Neutrophil (primary cell): ENCODE measurements around the gene SLAMF8.

Experiments
- H3K27ac ChIP-seq: fragments of 200-600 bp; sonication (generic); 2 replicates; pipeline ENCODE4 v1.5.1; 2016; ENCODE audit warnings: mild to moderate bottlenecking, moderate library complexity
- H3K27me3 ChIP-seq: fragments of 200-600 bp; sonication (generic); 2 replicates; pipeline ENCODE4 v1.6.0; 2016; ENCODE audit warnings: mild to moderate bottlenecking
- H3K36me3 ChIP-seq: fragments of 200-600 bp; sonication (generic); 2 replicates; pipeline ENCODE4 v1.5.1; 2017
- H3K4me1 ChIP-seq, 2 experiments: fragments of 200-600 bp in 1 of 2; sonication (generic) in 1 of 2; 1 replicate in 1 of 2; 2 replicates in 1 of 2; pipeline versions ENCODE4 v1.5.1 to v1.6.1; 2013 to 2016; ENCODE audit warnings: low read depth in 1 of 2, low read length in 1 of 2, mild to moderate bottlenecking in 1 of 2, moderate library complexity in 1 of 2; ENCODE audit not compliant: control insufficient read depth in 1 of 2, insufficient read depth in 1 of 2
- H3K4me3 ChIP-seq, 2 experiments: fragments of 200-600 bp in 1 of 2; sonication (generic) in 1 of 2; 1 replicate in 1 of 2; 2 replicates in 1 of 2; pipeline ENCODE4 v1.5.1; 2013 to 2016; ENCODE audit warnings: low read depth in 1 of 2, low read length in 1 of 2, mild to moderate bottlenecking in 1 of 2, moderate library complexity in 1 of 2
- H3K9me3 ChIP-seq: fragments of 200-600 bp; sonication (generic); 2 replicates; pipeline ENCODE4 v1.5.1; 2016
- TF ChIP-seq, protein P1 (sequence below): fragments of 200-600 bp; sonication (generic); IDR thresholded peaks from 2 replicates; pipeline ENCODE4 v1.5.1; 2016; ENCODE audit warnings: antibody characterized with exemption

SLAMF8 gene

GRCh38 chr1:159848326-159848725 is 21.7 kb downstream of the SLAMF8 start:
- no peaks in the 10 kb centered on the region for H3K36me3 ChIP-seq
- H3K27ac ChIP-seq, result no peak overlapping the region
- H3K27me3 ChIP-seq, result no peaks in the 10 kb centered on the region
- TF ChIP-seq, protein P1, sequence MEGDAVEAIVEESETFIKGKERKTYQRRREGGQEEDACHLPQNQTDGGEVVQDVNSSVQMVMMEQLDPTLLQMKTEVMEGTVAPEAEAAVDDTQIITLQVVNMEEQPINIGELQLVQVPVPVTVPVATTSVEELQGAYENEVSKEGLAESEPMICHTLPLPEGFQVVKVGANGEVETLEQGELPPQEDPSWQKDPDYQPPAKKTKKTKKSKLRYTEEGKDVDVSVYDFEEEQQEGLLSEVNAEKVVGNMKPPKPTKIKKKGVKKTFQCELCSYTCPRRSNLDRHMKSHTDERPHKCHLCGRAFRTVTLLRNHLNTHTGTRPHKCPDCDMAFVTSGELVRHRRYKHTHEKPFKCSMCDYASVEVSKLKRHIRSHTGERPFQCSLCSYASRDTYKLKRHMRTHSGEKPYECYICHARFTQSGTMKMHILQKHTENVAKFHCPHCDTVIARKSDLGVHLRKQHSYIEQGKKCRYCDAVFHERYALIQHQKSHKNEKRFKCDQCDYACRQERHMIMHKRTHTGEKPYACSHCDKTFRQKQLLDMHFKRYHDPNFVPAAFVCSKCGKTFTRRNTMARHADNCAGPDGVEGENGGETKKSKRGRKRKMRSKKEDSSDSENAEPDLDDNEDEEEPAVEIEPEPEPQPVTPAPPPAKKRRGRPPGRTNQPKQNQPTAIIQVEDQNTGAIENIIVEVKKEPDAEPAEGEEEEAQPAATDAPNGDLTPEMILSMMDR, result no peak
- H3K9me3 ChIP-seq, result no peaks in the 10 kb centered on the region
- no peak overlapping the region for H3K4me3 ChIP-seq
- peaks cover 25 to 28% of the 10 kb centered on the region in 2 experiments for H3K4me1 ChIP-seq

- H3K27ac ChIP-seq, result no peak overlapping the region
Observed at GRCh38 chr1:159849626-159850366, 23.1 kb downstream of the SLAMF8 start.

DNA sequence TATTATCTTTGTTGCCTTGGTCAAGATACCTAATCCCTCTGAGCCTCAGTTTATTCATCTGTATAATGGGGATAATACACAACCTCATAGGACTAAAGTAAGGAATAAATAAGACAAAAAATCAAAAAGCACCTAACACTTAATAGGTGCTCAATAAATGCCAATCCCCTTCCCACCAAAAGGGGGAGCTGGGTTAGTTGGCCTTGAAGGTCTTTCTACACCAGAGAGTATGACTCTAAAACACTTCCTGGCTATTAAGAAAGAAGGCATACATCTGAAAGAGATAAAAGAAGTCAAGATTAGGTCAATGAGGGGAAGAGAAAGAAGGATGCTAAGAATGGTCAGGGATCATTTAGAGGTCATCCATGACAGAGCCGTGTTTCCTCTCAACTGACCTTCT is 24.7 kb downstream of the SLAMF8 start:
- TF ChIP-seq, protein P1, result no peak
- Histone ChIP-seq H3K9me3 (no peaks in the 10 kb centered on the region), H3K4me1 (peaks cover 28 to 34% of the 10 kb centered on the region in 2 experiments), H3K36me3 (no peaks in the 10 kb centered on the region), H3K27me3 (peaks cover 22% of the 10 kb centered on the region), H3K4me3 (no peak overlapping the region), H3K27ac (no peak overlapping the region)

More at GRCh38 chr1:159849626-159850366, 23.1 kb downstream of the SLAMF8 start:
- H3K4me3 ChIP-seq, result no peak overlapping the region
- peaks cover 13% of the 10 kb centered on the region for H3K27me3 ChIP-seq
- H3K36me3 ChIP-seq, result no peaks in the 10 kb centered on the region
- TF ChIP-seq, protein P1, result no peak
- peaks cover 34 to 38% of the 10 kb centered on the region in 2 experiments for H3K4me1 ChIP-seq
- no peaks in the 10 kb centered on the region for H3K9me3 ChIP-seq

GRCh38 chr1:159853417-159854115 is 26.9 kb downstream of the SLAMF8 start:
- Histone ChIP-seq H3K4me3 (peak overlapping the region in 1 of 2 experiments; percentile 57), H3K36me3 (no peaks in the 10 kb centered on the region), H3K27ac (no peak overlapping the region), H3K9me3 (no peaks in the 10 kb centered on the region), H3K27me3 (peaks cover 22% of the 10 kb centered on the region), H3K4me1 (peaks cover 23 to 27% of the 10 kb centered on the region in 2 experiments)
- TF ChIP-seq, protein P1, result no peak

DNA sequence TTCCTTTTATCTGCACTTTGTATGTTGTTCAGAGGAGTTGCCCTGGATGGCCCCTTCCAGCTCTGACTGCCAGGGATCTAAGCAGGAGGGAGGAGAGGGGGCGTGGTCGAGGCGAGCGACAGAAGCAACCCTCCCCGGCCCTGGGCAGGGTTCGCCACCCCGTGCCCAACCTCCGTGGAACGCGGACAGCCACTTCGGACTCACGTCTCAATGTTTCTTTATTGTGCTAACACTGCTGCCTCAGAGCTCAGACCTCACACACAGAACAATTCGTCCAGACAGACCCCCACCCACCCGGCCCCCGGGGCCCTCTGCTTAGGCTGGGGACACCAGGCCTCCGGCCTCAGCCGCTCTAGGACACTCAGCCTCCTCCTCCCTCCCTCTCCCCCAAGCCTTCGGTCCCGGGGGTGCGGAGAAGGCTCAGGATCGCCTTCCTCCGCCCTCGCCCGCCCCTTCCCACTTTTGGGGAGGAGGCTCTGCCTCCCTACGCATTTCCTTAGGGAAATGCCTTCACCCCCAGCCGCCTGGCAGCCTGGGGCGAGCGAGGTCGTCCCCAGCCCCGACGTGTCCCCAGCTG is 27.5 kb downstream of the SLAMF8 start:
- Histone ChIP-seq H3K4me3 (peak overlapping the region; percentile 57 to 72), H3K27me3 (peaks cover 22% of the 10 kb centered on the region), H3K4me1 (peaks cover 23 to 27% of the 10 kb centered on the region in 2 experiments), H3K9me3 (no peaks in the 10 kb centered on the region), H3K27ac (peak overlapping the region; percentile 32), H3K36me3 (no peaks in the 10 kb centered on the region)
- TF ChIP-seq, protein P1, result no peak
